ENCODE data around the gene TOR4A.
"Not testable (repeated sequence)": the region's sequence is repeated elsewhere in the genome, so short reads cannot be mapped to it uniquely, and the experiment has no call there.

The TOR4A gene

GRCh38 chr9:137239541-137240200 lies 37.9 kb upstream of the TOR4A start:
- not testable (repeated sequence) for DNase-seq

- DNase-seq: peak; percentile 95
Measured at GRCh38 chr9:137240318-137240840, 37.1 kb upstream of the TOR4A start.

- peak; percentile 96 for DNase-seq
Measured at GRCh38 chr9:137240841-137241489, 36.6 kb upstream of the TOR4A start, which contains the start of gene TUBB4B. TSS of gene TUBB4B (plus strand) at chr9:137241287. CDS start at chr9:137241361, 74 bp downstream.

- peak; percentile 85 for DNase-seq
Measured at GRCh38 chr9:137241490-137242268, 35.8 kb upstream of the TOR4A start.

GRCh38 chr9:137242269-137243203 lies 35.0 kb upstream of the TOR4A start:
- no peak for DNase-seq

- not testable (repeated sequence) for DNase-seq
Measured at GRCh38 chr9:137243266-137243625, 34.3 kb upstream of the TOR4A start.

- DNase-seq: no peak
Measured at GRCh38 chr9:137243626-137244485, 33.7 kb upstream of the TOR4A start.

GRCh38 chr9:137244486-137245449 lies 32.8 kb upstream of the TOR4A start:
- DNase-seq: no peak

GRCh38 chr9:137245450-137246421 lies 31.8 kb upstream of the TOR4A start:
- no peak for DNase-seq

GRCh38 chr9:137247135-137247915 lies 30.2 kb upstream of the TOR4A start:
- DNase-seq: no peak

- no peak for DNase-seq
Measured at GRCh38 chr9:137247916-137248175, 29.7 kb upstream of the TOR4A start.

- DNase-seq: no peak
Measured at GRCh38 chr9:137250329-137251193, 27.0 kb upstream of the TOR4A start.

GRCh38 chr9:137251194-137251461 lies 26.4 kb upstream of the TOR4A start, which contains the start of gene STPG3:
TSS of gene STPG3 (plus strand) at chr9:137251286. CDS start at chr9:137251287, 1 bp downstream.
- DNase-seq: no peak

- no peak for DNase-seq
Measured at GRCh38 chr9:137251490-137252268, 25.8 kb upstream of the TOR4A start.

- DNase-seq: no peak
Measured at GRCh38 chr9:137252555-137253506, 24.7 kb upstream of the TOR4A start.

Data from activated CD8-positive, alpha-beta memory T cell treated with anti-CD3 and anti-CD28 coated beads for 24 hours (primary cell).